Neural cell (in vitro differentiated cells): ENCODE measurements around the gene RELL2.

Experiments
- CTCF ChIP-seq: fragments of 450-650 bp; IDR thresholded peaks from 2 replicates; pipeline ENCODE4 v1.5.1; 2014; ENCODE audit warnings: antibody characterized with exemption, mild to moderate bottlenecking, moderate library complexity; ENCODE audit not compliant: poor library complexity, severe bottlenecking
- EP300 ChIP-seq: fragments of 450-650 bp; conservative IDR thresholded peaks from 2 replicates; pipeline ENCODE4 v1.6.1; 2014; ENCODE audit warnings: antibody characterized with exemption, mild to moderate bottlenecking, moderate library complexity; ENCODE audit not compliant: poor library complexity, severe bottlenecking
- EZH2 ChIP-seq: fragments of 200-600, 300-800 bp; shearing (Covaris generic), sonication (generic); IDR thresholded peaks from 2 replicates; pipeline ENCODE4 v1.6.1; 2014; ENCODE audit warnings: antibody characterized with exemption, low read length, borderline replicate concordance, mild to moderate bottlenecking; ENCODE audit not compliant: insufficient read depth, poor library complexity, severe bottlenecking

GRCh38 chr5:141597814-141598213, 39.0 kb upstream of the RELL2 start:
- no peak for TF ChIP-seq EZH2
- TF ChIP-seq CTCF = no peak
- no peak for TF ChIP-seq EP300
